GM23338 (cell line): ENCODE measurements around the gene OR13H1. TPM values are rescaled to one million over a fixed set of nuclear protein-coding genes. Genes with fewer than 3 reads are reported as not detected.
"Not testable (repeated sequence)": the region's sequence is repeated elsewhere in the genome, so short reads cannot be mapped to it uniquely, and the experiment has no call there.

Experiments used
- ATAC-seq: fragments of 200-7000 bp; cut with Tn5 transposase; 3 replicates; pipeline ENCODE4 v1.9.1; 2020
- DNase-seq: peaks from one replicate; pipeline ENCODE4 v3.0.0-alpha.2; 2015; ENCODE audit warnings: low spot score
- H2AFZ ChIP-seq: fragments of 200-600 bp; sonication (generic); 2 replicates; pipeline ENCODE4 v1.8.0; 2016; ENCODE audit warnings: antibody characterized with exemption, mild to moderate bottlenecking, moderate library complexity
- H3F3A ChIP-seq: fragments of 200-600 bp; sonication (generic); replicated peaks from 2 replicates; pipeline ENCODE4 v1.8.0; 2017; ENCODE audit warnings: antibody characterized with exemption, mixed run types, low read depth
- H3K27ac ChIP-seq: fragments of 200-600 bp; sonication (generic); 2 replicates; pipeline ENCODE4 v1.6.1; 2016; ENCODE audit warnings: low read depth
- H3K27me3 ChIP-seq: fragments of 200-600 bp; sonication (generic); 2 replicates; pipeline ENCODE4 v1.8.0; 2016; ENCODE audit warnings: mild to moderate bottlenecking, mixed run types, moderate library complexity; ENCODE audit not compliant: insufficient read depth
- H3K36me3 ChIP-seq: fragments of 200-600 bp; sonication (generic); 2 replicates; pipeline ENCODE4 v1.8.0; 2016; ENCODE audit warnings: mild to moderate bottlenecking; ENCODE audit not compliant: insufficient read depth
- H3K4me1 ChIP-seq: fragments of 200-600 bp; sonication (generic); 2 replicates; pipeline ENCODE4 v1.8.0; 2016; ENCODE audit warnings: mild to moderate bottlenecking, moderate library complexity; ENCODE audit not compliant: insufficient read depth
- H3K4me2 ChIP-seq: fragments of 200-600 bp; sonication (generic); 2 replicates; pipeline ENCODE4 v1.7.1; 2017; ENCODE audit warnings: mixed run types
- H3K4me3 ChIP-seq: fragments of 200-600 bp; sonication (generic); 2 replicates; pipeline ENCODE4 v1.6.1; 2016; ENCODE audit warnings: mixed run types
- H3K79me2 ChIP-seq: fragments of 200-600 bp; sonication (generic); replicated peaks from 2 replicates; pipeline ENCODE4 v1.8.0; 2017; ENCODE audit warnings: mild to moderate bottlenecking; ENCODE audit not compliant: insufficient read depth
- H3K9me2 ChIP-seq: fragments of 200-600 bp; sonication (generic); 2 replicates; pipeline ENCODE4 v1.8.0; 2017; ENCODE audit not compliant: insufficient read depth
- H4K20me1 ChIP-seq: fragments of 200-600 bp; sonication (generic); replicated peaks from 2 replicates; pipeline ENCODE4 v1.8.0; 2017; ENCODE audit warnings: mild to moderate bottlenecking; ENCODE audit not compliant: insufficient read depth
- H3K27ac Mint-ChIP-seq: 2 replicates; pipeline ENCODE4 v1.8.0; 2020; ENCODE audit warnings: inconsistent platforms, mild to moderate bottlenecking, moderate library complexity, mixed read lengths
- H3K27me3 Mint-ChIP-seq: 3 replicates; pipeline ENCODE4 v1.8.0; 2022; ENCODE audit warnings: low read depth, mild to moderate bottlenecking, moderate library complexity, mixed read lengths, inconsistent platforms; ENCODE audit not compliant: insufficient read depth, poor library complexity
- H3K36me3 Mint-ChIP-seq: 3 replicates; pipeline ENCODE4 v1.8.0; 2021; ENCODE audit warnings: low read depth, mild to moderate bottlenecking, inconsistent platforms, moderate library complexity, mixed read lengths
- H3K4me1 Mint-ChIP-seq: 3 replicates; pipeline ENCODE4 v1.8.0; 2020; ENCODE audit warnings: mild to moderate bottlenecking, inconsistent platforms, mixed read lengths
- H3K4me3 Mint-ChIP-seq: 3 replicates; pipeline ENCODE4 v1.8.0; 2021; ENCODE audit warnings: moderate library complexity, mild to moderate bottlenecking, inconsistent platforms, mixed read lengths
- H3K9me3 Mint-ChIP-seq: 3 replicates; pipeline ENCODE4 v1.8.0; 2020; ENCODE audit warnings: moderate library complexity, mild to moderate bottlenecking, inconsistent platforms, mixed read lengths
- CREB1 ChIP-seq: fragments of 250-450 bp; sonication (Bioruptor Pico); IDR thresholded peaks from 2 replicates; pipeline ENCODE4 v1.5.0; 2020; ENCODE audit warnings: low read depth, mild to moderate bottlenecking, moderate library complexity
- EZH2phosphoT487 ChIP-seq: fragments of 200-600 bp; sonication (generic); IDR thresholded peaks from one replicate; pipeline ENCODE4 v1.8.1; 2018; ENCODE audit warnings: antibody characterized with exemption; ENCODE audit not compliant: unreplicated experiment
- POLR2AphosphoS5 ChIP-seq: IDR thresholded peaks from 2 replicates; pipeline ENCODE4 v1.6.1; 2016; ENCODE audit warnings: antibody characterized with exemption, low read depth
- STAT1 ChIP-seq: IDR thresholded peaks from one replicate; pipeline ENCODE4 v1.6.1; 2016; ENCODE audit warnings: antibody characterized with exemption; ENCODE audit not compliant: unreplicated experiment
- ZNF114 ChIP-seq: fragments of 250-450 bp; sonication (Bioruptor Pico); IDR thresholded peaks from 2 replicates; pipeline ENCODE4 v1.5.0; 2020; ENCODE audit warnings: mild to moderate bottlenecking, moderate library complexity
- ZNF331 ChIP-seq: fragments of 250-450 bp; sonication (Bioruptor Pico); IDR thresholded peaks from 2 replicates; pipeline ENCODE4 v1.5.0; 2020; ENCODE audit warnings: low read depth, mild to moderate bottlenecking, moderate library complexity
- polyA plus RNA-seq: library from polyadenylated mRNA; unstranded; fragments of >200 nt; fragmentation: Nextera tagmentation; extraction: Ambion mirVana; gene quantifications from 2 replicates; pipeline ENCODE4 v1.2.1, GENCODE V29; 2016
- total RNA-seq: library from RNA; depleted of rRNA; stranded (reverse); fragments of >200 nt; shearing (Covaris generic); gene quantifications from 2 replicates; pipeline ENCODE4 v1.2.3, GENCODE V29; 2014
- TF ChIP-seq, protein P1 (sequence below): fragments of 250-450 bp; sonication (Bioruptor Pico); IDR thresholded peaks from 2 replicates; pipeline ENCODE4 v1.5.0; 2020; ENCODE audit warnings: mild to moderate bottlenecking, moderate library complexity
- TF ChIP-seq, protein P2 (sequence below): IDR thresholded peaks from one replicate; pipeline ENCODE4 v1.6.1; 2018; ENCODE audit warnings: antibody characterized with exemption; ENCODE audit not compliant: unreplicated experiment
- TF ChIP-seq, protein P3 (sequence below), 2 experiments: fragments of 200-600 bp in 1 of 2; sonication (generic) in 1 of 2; conservative IDR thresholded peaks; 2 replicates each; pipeline versions ENCODE4 v1.5.1 to v1.6.1; 2016 to 2017; ENCODE audit warnings: antibody characterized with exemption in 2 of 2, low read depth in 2 of 2, mild to moderate bottlenecking in 2 of 2, moderate library complexity in 1 of 2
- TF ChIP-seq, protein P4 (sequence below): IDR thresholded peaks from 2 replicates; pipeline ENCODE4 v1.6.1; 2016; ENCODE audit warnings: antibody characterized with exemption

The OR13H1 gene
- total and polyA plus RNA-seq, 2 experiments from 2014 or later: not detected

DNA sequence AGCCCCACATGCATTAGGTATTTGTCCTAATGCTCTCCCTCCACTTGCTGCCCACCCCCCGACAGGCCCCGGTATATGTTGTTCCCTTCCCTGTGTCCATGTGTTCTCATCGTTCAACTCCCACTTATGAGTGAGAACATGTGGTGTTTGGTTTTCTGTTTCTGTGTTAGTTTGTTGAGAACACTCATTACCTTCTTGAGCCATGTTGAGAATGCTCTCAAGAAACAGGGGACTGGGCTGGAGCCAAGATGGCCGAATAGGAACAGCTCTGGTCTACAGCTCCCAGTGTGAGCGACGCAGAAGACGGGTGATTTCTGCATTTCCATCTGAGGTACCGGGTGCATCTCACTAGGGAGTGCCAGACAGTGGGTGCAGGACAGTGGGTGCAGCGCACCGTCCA is 8.6 kb downstream of the OR13H1 start:
- not testable (repeated sequence) for H3K4me3 Mint-ChIP-seq, H3K4me1 Mint-ChIP-seq, H3F3A ChIP-seq

DNA sequence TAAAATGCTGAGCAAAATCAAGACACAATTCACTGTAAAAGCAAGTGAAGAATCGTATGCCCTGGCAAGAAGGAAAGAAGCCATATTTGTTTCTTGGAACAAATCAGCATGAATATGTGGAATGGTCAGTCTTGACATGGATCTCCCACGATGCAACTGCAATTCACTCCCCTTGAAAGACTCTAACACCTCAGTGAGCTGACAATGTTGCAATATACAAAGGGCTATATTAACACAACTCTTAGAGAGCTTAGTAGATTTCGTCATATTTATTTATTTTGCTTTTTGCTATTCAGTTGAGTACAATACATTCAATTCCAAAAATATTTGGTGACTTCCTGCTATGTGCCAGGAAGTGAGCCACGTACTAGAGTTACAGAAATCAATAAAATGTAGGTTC is 14.7 kb downstream of the OR13H1 start:
- Histone ChIP-seq H3K4me3 (no peak overlapping the region), H2AFZ (no peak overlapping the region), H3F3A (no peaks in the 10 kb centered on the region), H3K79me2 (peaks cover 9% of the 10 kb centered on the region; the same call in 1 of the 2 replicates), H3K27me3 (no peaks in the 10 kb centered on the region), H4K20me1 (no peaks in the 10 kb centered on the region), H3K4me2 (no peak overlapping the region), H3K4me1 (no peaks in the 10 kb centered on the region), H3K27ac (no peak overlapping the region), H3K9me2 (no peaks in the 10 kb centered on the region), H3K36me3 (no peaks in the 10 kb centered on the region)
- Mint-ChIP-seq H3K9me3 (no peaks in the 10 kb centered on the region), H3K4me3 (no peak overlapping the region), H3K27ac (no peak overlapping the region), H3K27me3 (peaks cover 2% of the 10 kb centered on the region), H3K4me1 (no peaks in the 10 kb centered on the region), H3K36me3 (no peaks in the 10 kb centered on the region)
- no peak for DNase-seq
- ATAC-seq: no peak
- TF ChIP-seq, protein P1, sequence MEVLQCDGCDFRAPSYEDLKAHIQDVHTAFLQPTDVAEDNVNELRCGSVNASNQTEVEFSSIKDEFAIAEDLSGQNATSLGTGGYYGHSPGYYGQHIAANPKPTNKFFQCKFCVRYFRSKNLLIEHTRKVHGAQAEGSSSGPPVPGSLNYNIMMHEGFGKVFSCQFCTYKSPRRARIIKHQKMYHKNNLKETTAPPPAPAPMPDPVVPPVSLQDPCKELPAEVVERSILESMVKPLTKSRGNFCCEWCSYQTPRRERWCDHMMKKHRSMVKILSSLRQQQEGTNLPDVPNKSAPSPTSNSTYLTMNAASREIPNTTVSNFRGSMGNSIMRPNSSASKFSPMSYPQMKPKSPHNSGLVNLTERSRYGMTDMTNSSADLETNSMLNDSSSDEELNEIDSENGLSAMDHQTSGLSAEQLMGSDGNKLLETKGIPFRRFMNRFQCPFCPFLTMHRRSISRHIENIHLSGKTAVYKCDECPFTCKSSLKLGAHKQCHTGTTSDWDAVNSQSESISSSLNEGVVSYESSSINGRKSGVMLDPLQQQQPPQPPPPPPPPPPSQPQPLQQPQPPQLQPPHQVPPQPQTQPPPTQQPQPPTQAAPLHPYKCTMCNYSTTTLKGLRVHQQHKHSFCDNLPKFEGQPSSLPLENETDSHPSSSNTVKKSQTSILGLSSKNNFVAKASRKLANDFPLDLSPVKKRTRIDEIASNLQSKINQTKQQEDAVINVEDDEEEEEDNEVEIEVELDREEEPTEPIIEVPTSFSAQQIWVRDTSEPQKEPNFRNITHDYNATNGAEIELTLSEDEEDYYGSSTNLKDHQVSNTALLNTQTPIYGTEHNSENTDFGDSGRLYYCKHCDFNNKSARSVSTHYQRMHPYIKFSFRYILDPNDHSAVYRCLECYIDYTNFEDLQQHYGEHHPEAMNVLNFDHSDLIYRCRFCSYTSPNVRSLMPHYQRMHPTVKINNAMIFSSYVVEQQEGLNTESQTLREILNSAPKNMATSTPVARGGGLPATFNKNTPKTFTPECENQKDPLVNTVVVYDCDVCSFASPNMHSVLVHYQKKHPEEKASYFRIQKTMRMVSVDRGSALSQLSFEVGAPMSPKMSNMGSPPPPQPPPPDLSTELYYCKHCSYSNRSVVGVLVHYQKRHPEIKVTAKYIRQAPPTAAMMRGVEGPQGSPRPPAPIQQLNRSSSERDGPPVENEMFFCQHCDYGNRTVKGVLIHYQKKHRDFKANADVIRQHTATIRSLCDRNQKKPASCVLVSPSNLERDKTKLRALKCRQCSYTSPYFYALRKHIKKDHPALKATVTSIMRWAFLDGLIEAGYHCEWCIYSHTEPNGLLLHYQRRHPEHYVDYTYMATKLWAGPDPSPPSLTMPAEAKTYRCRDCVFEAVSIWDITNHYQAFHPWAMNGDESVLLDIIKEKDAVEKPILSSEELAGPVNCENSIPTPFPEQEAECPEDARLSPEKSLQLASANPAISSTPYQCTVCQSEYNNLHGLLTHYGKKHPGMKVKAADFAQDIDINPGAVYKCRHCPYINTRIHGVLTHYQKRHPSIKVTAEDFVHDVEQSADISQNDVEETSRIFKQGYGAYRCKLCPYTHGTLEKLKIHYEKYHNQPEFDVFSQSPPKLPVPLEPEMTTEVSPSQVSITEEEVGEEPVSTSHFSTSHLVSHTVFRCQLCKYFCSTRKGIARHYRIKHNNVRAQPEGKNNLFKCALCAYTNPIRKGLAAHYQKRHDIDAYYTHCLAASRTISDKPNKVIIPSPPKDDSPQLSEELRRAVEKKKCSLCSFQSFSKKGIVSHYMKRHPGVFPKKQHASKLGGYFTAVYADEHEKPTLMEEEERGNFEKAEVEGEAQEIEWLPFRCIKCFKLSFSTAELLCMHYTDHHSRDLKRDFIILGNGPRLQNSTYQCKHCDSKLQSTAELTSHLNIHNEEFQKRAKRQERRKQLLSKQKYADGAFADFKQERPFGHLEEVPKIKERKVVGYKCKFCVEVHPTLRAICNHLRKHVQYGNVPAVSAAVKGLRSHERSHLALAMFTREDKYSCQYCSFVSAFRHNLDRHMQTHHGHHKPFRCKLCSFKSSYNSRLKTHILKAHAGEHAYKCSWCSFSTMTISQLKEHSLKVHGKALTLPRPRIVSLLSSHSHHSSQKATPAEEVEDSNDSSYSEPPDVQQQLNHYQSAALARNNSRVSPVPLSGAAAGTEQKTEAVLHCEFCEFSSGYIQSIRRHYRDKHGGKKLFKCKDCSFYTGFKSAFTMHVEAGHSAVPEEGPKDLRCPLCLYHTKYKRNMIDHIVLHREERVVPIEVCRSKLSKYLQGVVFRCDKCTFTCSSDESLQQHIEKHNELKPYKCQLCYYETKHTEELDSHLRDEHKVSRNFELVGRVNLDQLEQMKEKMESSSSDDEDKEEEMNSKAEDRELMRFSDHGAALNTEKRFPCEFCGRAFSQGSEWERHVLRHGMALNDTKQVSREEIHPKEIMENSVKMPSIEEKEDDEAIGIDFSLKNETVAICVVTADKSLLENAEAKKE (CRISPR knock-in tag): no peak
- no peak for TF ChIP-seq ZNF114
- no peak for TF ChIP-seq EZH2phosphoT487
- TF ChIP-seq, protein P2, sequence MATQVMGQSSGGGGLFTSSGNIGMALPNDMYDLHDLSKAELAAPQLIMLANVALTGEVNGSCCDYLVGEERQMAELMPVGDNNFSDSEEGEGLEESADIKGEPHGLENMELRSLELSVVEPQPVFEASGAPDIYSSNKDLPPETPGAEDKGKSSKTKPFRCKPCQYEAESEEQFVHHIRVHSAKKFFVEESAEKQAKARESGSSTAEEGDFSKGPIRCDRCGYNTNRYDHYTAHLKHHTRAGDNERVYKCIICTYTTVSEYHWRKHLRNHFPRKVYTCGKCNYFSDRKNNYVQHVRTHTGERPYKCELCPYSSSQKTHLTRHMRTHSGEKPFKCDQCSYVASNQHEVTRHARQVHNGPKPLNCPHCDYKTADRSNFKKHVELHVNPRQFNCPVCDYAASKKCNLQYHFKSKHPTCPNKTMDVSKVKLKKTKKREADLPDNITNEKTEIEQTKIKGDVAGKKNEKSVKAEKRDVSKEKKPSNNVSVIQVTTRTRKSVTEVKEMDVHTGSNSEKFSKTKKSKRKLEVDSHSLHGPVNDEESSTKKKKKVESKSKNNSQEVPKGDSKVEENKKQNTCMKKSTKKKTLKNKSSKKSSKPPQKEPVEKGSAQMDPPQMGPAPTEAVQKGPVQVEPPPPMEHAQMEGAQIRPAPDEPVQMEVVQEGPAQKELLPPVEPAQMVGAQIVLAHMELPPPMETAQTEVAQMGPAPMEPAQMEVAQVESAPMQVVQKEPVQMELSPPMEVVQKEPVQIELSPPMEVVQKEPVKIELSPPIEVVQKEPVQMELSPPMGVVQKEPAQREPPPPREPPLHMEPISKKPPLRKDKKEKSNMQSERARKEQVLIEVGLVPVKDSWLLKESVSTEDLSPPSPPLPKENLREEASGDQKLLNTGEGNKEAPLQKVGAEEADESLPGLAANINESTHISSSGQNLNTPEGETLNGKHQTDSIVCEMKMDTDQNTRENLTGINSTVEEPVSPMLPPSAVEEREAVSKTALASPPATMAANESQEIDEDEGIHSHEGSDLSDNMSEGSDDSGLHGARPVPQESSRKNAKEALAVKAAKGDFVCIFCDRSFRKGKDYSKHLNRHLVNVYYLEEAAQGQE: no peak
- TF ChIP-seq ZNF331 (CRISPR knock-in tag): no peak
- no peak for TF ChIP-seq POLR2AphosphoS5
- TF ChIP-seq, protein P3, sequence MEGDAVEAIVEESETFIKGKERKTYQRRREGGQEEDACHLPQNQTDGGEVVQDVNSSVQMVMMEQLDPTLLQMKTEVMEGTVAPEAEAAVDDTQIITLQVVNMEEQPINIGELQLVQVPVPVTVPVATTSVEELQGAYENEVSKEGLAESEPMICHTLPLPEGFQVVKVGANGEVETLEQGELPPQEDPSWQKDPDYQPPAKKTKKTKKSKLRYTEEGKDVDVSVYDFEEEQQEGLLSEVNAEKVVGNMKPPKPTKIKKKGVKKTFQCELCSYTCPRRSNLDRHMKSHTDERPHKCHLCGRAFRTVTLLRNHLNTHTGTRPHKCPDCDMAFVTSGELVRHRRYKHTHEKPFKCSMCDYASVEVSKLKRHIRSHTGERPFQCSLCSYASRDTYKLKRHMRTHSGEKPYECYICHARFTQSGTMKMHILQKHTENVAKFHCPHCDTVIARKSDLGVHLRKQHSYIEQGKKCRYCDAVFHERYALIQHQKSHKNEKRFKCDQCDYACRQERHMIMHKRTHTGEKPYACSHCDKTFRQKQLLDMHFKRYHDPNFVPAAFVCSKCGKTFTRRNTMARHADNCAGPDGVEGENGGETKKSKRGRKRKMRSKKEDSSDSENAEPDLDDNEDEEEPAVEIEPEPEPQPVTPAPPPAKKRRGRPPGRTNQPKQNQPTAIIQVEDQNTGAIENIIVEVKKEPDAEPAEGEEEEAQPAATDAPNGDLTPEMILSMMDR (conservative IDR thresholded peaks at IDR 0.05; ENCODE audit: low read depth in 2 of 2): no peak
- TF ChIP-seq STAT1: no peak
- no peak for TF ChIP-seq CREB1 (CRISPR knock-in tag)
- TF ChIP-seq, protein P4, sequence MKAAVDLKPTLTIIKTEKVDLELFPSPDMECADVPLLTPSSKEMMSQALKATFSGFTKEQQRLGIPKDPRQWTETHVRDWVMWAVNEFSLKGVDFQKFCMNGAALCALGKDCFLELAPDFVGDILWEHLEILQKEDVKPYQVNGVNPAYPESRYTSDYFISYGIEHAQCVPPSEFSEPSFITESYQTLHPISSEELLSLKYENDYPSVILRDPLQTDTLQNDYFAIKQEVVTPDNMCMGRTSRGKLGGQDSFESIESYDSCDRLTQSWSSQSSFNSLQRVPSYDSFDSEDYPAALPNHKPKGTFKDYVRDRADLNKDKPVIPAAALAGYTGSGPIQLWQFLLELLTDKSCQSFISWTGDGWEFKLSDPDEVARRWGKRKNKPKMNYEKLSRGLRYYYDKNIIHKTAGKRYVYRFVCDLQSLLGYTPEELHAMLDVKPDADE: no peak

More for the DNA sequence above, 8.6 kb downstream of the OR13H1 start:
- H3K9me2 ChIP-seq, H3K4me1 ChIP-seq, H3K27me3 ChIP-seq, H3K9me3 Mint-ChIP-seq, H4K20me1 ChIP-seq, H2AFZ ChIP-seq, H3K4me3 ChIP-seq, DNase-seq, H3K27ac ChIP-seq, H3K4me2 ChIP-seq, H3K36me3 Mint-ChIP-seq, H3K27me3 Mint-ChIP-seq, H3K27ac Mint-ChIP-seq, H3K36me3 ChIP-seq, H3K79me2 ChIP-seq, ATAC-seq: not testable (repeated sequence)
